HepG2 (cell line): Measurements from ENCODE around the gene PLCB1. TPM values are rescaled to one million over a fixed set of nuclear protein-coding genes. Genes with fewer than 3 reads are reported as not detected.

Source experiments
- ATAC-seq: fragments of 200-7000 bp; cut with Tn5 transposase; 3 replicates; pipeline ENCODE4 v1.9.1; 2020; ENCODE audit warnings: mild to moderate bottlenecking, moderate library complexity
- BruUV-seq: library from RNA; stranded (reverse); fragments of 400-500 nt; replicated peaks from 2 replicates; lab custom pipeline; 2021; lab: Mats Ljungman, UMichigan
- CTCF ChIA-PET: fragments of 300-600 bp; formaldehyde crosslinking; extraction: SDS; loops from one replicate; lab custom pipeline; 2021; ENCODE audit warnings: low total read pairs, inconsistent platforms, low intra/inter-chr PET ratio; lab: Yijun Ruan, JAX
- POLR2A ChIA-PET: fragments of 350-600 bp; sonication (Branson Sonifier 250); formaldehyde crosslinking; loops from one replicate; lab custom pipeline; 2020; ENCODE audit warnings: antibody characterized with exemption, inconsistent platforms; lab: Yijun Ruan, JAX
- DNase-seq: peaks from one replicate; pipeline ENCODE4 v3.0.0-alpha.2; 2015; ENCODE audit warnings: low spot score
- FAIRE-seq: peaks from 3 replicates; lab custom pipeline; 2011; peaks lifted over from hg19 to GRCh38; lab: Jason Lieb, UNC
- H2AFZ ChIP-seq: one replicate; pipeline ENCODE4 v1.6.1; 2011; ENCODE audit warnings: low read length, inconsistent platforms
- H3K27ac ChIP-seq: fragments of 300-600 bp; 3 replicates; pipeline ENCODE4 v1.8.0; 2011; ENCODE audit warnings: mixed run types, mild to moderate bottlenecking, mixed read lengths, low read length, inconsistent platforms; ENCODE audit not compliant: insufficient read depth; ENCODE audit errors: extremely low read length
- H3K27me3 ChIP-seq, 2 experiments: fragments of 200-600 bp in 1 of 2; 2 replicates in 1 of 2; 3 replicates in 1 of 2; pipeline versions ENCODE4 v1.6.0 to v1.8.0; 2011; ENCODE audit warnings: low read length in 2 of 2, mild to moderate bottlenecking in 2 of 2, moderate library complexity in 2 of 2, inconsistent platforms in 1 of 2; ENCODE audit not compliant: insufficient read depth in 2 of 2, control insufficient read depth in 1 of 2
- H3K36me3 ChIP-seq, 2 experiments: fragments of 200-600 bp in 1 of 2; replicated peaks in 1 of 2; 2 replicates in 1 of 2; 3 replicates in 1 of 2; pipeline versions ENCODE4 v1.5.1 to v1.8.0; 2011; ENCODE audit warnings: low read length in 2 of 2, inconsistent platforms in 1 of 2; ENCODE audit not compliant: insufficient read depth in 2 of 2, control insufficient read depth in 1 of 2
- H3K4me1 ChIP-seq: 2 replicates; pipeline ENCODE4 v1.5.1; 2012; ENCODE audit warnings: low read length, inconsistent platforms; ENCODE audit not compliant: insufficient read depth
- H3K4me2 ChIP-seq: 2 replicates; pipeline ENCODE4 v1.6.0; 2011; ENCODE audit warnings: low read depth, low read length, inconsistent platforms
- H3K4me3 ChIP-seq, 3 experiments: fragments of 200-600 bp in 1 of 3; sonication (generic), shearing (Covaris generic) in 1 of 3; replicated peaks in 1 of 3; 2 replicates each; pipeline ENCODE4 v1.5.1; 2011 to 2016; ENCODE audit warnings: low read length in 3 of 3, inconsistent platforms in 2 of 3, low read depth in 2 of 3, mild to moderate bottlenecking in 2 of 3, control low read depth in 1 of 3, mixed read lengths in 1 of 3; ENCODE audit not compliant: insufficient read depth in 1 of 3
- H3K79me2 ChIP-seq: one replicate; pipeline ENCODE4 v1.6.1; 2011; ENCODE audit warnings: low read length, inconsistent platforms; ENCODE audit not compliant: insufficient read depth
- H3K9ac ChIP-seq: 2 replicates; pipeline ENCODE4 v1.6.0; 2011; ENCODE audit warnings: mild to moderate bottlenecking, low read depth, low read length, inconsistent platforms; ENCODE audit not compliant: insufficient read depth
- H3K9me3 ChIP-seq: 2 replicates; pipeline ENCODE4 v1.5.1; 2012; ENCODE audit warnings: mild to moderate bottlenecking, low read length
- H4K20me1 ChIP-seq: 2 replicates; pipeline ENCODE4 v1.6.0; 2011; ENCODE audit warnings: inconsistent platforms, mild to moderate bottlenecking, low read length, moderate library complexity; ENCODE audit not compliant: insufficient read depth
- RNF2 ChIP-seq: fragments of 450-650 bp; conservative IDR thresholded peaks from 2 replicates; pipeline ENCODE4 v1.6.1; 2016; ENCODE audit warnings: low read depth
- TCF7 ChIP-seq: sonication (generic); IDR thresholded peaks from 2 replicates; pipeline ENCODE4 v1.6.1; 2016; ENCODE audit warnings: antibody characterized with exemption, low read depth
- YY1 ChIP-seq: IDR thresholded peaks from 2 replicates; pipeline ENCODE4 v1.6.1; 2011; ENCODE audit warnings: low read length, low read depth, moderate library complexity, mild to moderate bottlenecking; ENCODE audit not compliant: insufficient read depth, insufficient replicate concordance
- whole genome bisulfite sequencing: methylation state at CpG from one replicate; pipeline ENCODE4 v1.1.6; 2017; ENCODE audit warnings: low lambda C conversion rate; 5-methylcytosine and 5-hydroxymethylcytosine counted together
- in situ Hi-C: cut with HindIII; loops from 2 replicates; pipeline ENCODE4 v1.10.0; 2017; ENCODE audit warnings: low pct_unique_long_range_greater_than_20kb; ENCODE audit not compliant: extremely low pct_ligation_motif_present
- intact Hi-C: fragments of 100-400 bp; cut with micrococcal nuclease; formaldehyde crosslinking; loops from one replicate; pipeline ENCODE4 v1.10.0; 2022; ENCODE audit not compliant: unreplicated experiment
- polyA plus RNA-seq, 8 experiments: library from polyadenylated mRNA; depleted of rRNA in 3 of 8; stranded (reverse) in 7 of 8; unstranded in 1 of 8; fragments of >200 nt; fragmentation: Illumina TruSeq in 4 of 8; extraction: Trizol in 4 of 8; gene quantifications; 2 replicates each; pipeline versions ENCODE4 v1.2.1 to v1.2.3, GENCODE V29; 2011 to 2016; ENCODE audit warnings: low read depth in 4 of 8, missing spikeins in 1 of 8, mixed read lengths in 1 of 8; ENCODE audit not compliant: insufficient read depth in 1 of 8
- total RNA-seq, 5 experiments: library from RNA; depleted of rRNA; stranded (reverse); fragments of >200 nt; fragmentation: Illumina TruSeq; extraction: Trizol; gene quantifications; 2 replicates each; pipeline ENCODE4 v1.2.3, GENCODE V29; 2016; ENCODE audit warnings: low read depth in 1 of 5
- TF ChIP-seq, protein P1 (sequence below): sonication (generic); formaldehyde crosslinking; conservative IDR thresholded peaks from 2 replicates; pipeline ENCODE4 v1.4.0; 2020; ENCODE audit warnings: mild to moderate bottlenecking, missing genetic modification reagents, moderate library complexity
- TF ChIP-seq, protein P2 (sequence below): sonication (generic); formaldehyde crosslinking; IDR thresholded peaks from 2 replicates; pipeline ENCODE4 v1.4.0; 2020; ENCODE audit warnings: mild to moderate bottlenecking, missing genetic modification reagents
- TF ChIP-seq, protein P3 (sequence below): sonication (generic); formaldehyde crosslinking; IDR thresholded peaks from 2 replicates; pipeline ENCODE4 v1.4.0; 2020; ENCODE audit warnings: mild to moderate bottlenecking, missing genetic modification reagents

PLCB1 gene
- total and polyA plus RNA-seq, 2 of the 13 experiments (the other 11 are each of a cell fraction or from before 2014, with no cell fraction given), result 42.4 to 55.9 TPM

DNA sequence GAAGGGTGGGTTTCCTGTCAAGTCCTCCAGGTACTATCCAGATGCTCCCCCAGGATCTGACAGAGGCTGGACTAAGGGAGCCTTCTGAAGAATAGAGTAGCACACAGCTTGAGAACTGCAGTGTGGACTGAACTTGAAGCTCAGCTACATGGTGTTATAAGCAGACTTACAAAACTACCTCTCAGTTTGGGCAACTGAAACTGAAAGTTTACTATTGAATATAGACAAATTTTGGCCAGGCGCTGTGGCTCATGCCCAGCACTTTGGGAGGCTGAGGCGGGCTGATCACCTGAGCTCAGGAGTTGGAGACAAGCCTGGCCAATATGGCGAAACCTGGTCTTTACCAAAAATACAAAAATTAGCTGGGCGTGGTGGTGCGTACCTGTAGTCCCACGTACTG lies 348.5 kb downstream of the PLCB1 start (continued):
- TF ChIP-seq, protein P1, sequence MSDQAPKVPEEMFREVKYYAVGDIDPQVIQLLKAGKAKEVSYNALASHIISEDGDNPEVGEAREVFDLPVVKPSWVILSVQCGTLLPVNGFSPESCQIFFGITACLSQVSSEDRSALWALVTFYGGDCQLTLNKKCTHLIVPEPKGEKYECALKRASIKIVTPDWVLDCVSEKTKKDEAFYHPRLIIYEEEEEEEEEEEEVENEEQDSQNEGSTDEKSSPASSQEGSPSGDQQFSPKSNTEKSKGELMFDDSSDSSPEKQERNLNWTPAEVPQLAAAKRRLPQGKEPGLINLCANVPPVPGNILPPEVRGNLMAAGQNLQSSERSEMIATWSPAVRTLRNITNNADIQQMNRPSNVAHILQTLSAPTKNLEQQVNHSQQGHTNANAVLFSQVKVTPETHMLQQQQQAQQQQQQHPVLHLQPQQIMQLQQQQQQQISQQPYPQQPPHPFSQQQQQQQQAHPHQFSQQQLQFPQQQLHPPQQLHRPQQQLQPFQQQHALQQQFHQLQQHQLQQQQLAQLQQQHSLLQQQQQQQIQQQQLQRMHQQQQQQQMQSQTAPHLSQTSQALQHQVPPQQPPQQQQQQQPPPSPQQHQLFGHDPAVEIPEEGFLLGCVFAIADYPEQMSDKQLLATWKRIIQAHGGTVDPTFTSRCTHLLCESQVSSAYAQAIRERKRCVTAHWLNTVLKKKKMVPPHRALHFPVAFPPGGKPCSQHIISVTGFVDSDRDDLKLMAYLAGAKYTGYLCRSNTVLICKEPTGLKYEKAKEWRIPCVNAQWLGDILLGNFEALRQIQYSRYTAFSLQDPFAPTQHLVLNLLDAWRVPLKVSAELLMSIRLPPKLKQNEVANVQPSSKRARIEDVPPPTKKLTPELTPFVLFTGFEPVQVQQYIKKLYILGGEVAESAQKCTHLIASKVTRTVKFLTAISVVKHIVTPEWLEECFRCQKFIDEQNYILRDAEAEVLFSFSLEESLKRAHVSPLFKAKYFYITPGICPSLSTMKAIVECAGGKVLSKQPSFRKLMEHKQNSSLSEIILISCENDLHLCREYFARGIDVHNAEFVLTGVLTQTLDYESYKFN, result no peak
- TF ChIP-seq, protein P2, sequence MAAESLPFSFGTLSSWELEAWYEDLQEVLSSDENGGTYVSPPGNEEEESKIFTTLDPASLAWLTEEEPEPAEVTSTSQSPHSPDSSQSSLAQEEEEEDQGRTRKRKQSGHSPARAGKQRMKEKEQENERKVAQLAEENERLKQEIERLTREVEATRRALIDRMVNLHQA (CRISPR knock-in tag), result no peak
- TF ChIP-seq YY1, result no peak
- no peak for TF ChIP-seq RNF2
- TF ChIP-seq, all 625 proteins: peak for 0

DNA sequence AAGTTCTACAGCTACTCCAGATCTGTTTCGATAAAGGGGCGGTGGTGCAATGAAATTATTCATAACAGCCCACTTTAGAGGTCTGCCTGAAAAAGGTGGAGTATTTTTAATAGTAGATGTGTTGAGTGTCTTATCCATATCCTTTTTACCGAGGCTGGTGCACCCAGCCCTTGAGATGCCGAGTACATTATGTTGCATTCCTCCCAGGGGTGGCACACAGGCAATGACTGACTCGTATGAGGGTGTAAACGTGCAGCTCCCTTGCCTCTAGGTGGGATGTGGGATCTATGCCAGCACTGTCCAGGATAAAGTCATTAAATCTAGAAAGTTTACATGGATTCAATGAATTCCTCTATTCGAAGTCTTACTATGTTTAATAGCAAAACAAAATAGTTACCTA lies 355.6 kb downstream of the PLCB1 start:
- Histone ChIP-seq H3K36me3 (no peaks in the 10 kb centered on the region), H3K27me3 (no peaks in the 10 kb centered on the region), H2AFZ (no peak overlapping the region), H3K9ac (no peak overlapping the region), H3K4me1 (peaks cover 17% of the 10 kb centered on the region), H4K20me1 (peaks cover 5% of the 10 kb centered on the region), H3K4me3 (no peak overlapping the region), H3K79me2 (no peaks in the 10 kb centered on the region), H3K9me3 (no peaks in the 10 kb centered on the region), H3K27ac (no peak overlapping the region), H3K4me2 (no peak overlapping the region)
- FAIRE-seq (no peak), DNase-seq (no peak), ATAC-seq (no peak)
- CTCF ChIA-PET, result no interaction called here
- no TSS peak for BruUV-seq
- intact Hi-C loops, result no loop called here
- no peak for TF ChIP-seq TCF7
- TF ChIP-seq, protein P3, sequence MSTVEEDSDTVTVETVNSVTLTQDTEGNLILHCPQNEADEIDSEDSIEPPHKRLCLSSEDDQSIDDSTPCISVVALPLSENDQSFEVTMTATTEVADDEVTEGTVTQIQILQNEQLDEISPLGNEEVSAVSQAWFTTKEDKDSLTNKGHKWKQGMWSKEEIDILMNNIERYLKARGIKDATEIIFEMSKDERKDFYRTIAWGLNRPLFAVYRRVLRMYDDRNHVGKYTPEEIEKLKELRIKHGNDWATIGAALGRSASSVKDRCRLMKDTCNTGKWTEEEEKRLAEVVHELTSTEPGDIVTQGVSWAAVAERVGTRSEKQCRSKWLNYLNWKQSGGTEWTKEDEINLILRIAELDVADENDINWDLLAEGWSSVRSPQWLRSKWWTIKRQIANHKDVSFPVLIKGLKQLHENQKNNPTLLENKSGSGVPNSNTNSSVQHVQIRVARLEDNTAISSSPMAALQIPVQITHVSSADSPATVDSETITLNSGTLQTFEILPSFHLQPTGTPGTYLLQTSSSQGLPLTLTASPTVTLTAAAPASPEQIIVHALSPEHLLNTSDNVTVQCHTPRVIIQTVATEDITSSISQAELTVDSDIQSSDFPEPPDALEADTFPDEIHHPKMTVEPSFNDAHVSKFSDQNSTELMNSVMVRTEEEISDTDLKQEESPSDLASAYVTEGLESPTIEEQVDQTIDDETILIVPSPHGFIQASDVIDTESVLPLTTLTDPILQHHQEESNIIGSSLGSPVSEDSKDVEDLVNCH (CRISPR knock-in tag), result 0 out of 2 replicates have a peak, but pooled peaks have one; percentile 37
- in situ Hi-C loops, result no loop called here
- POLR2A ChIA-PET, result no interaction called here
- WGBS, result 98% methylated on average over 7 of the region's 7 CpGs
